ENCODE measurements around the gene MSX1. TPM values are rescaled to one million over a fixed set of nuclear protein-coding genes. Genes with fewer than 3 reads are reported as not detected.

Gene MSX1
- total RNA-seq, 1 donor from 2014 or later, result 2.1 TPM

- no peak for TF ChIP-seq CTCF (IDR thresholded peaks at IDR 0.05)
- peaks cover 99% of the 10 kb centered on the region for H3K27me3 ChIP-seq (ENCODE audit: low read depth)
- no peaks in the 10 kb centered on the region for H3K36me3 ChIP-seq
- no peak overlapping the region for H3K4me3 ChIP-seq
- no peak overlapping the region for H3K27ac ChIP-seq
- intact Hi-C loops (cut with DNase I), result no loop called here
- ATAC-seq (no peak), DNase-seq (no peak)
- no peaks in the 10 kb centered on the region for H3K9me3 ChIP-seq
- peaks cover 14% of the 10 kb centered on the region for H3K4me1 ChIP-seq
These were observed 8.7 kb downstream of the MSX1 start for GRCh38 chr4:4868040-4868757.

GRCh38 chr4:4868758-4869723 is 9.6 kb downstream of the MSX1 start:
- Histone ChIP-seq H3K27ac (no peak overlapping the region), H3K36me3 (no peaks in the 10 kb centered on the region), H3K27me3 (ENCODE audit: low read depth) (peaks cover 100% of the 10 kb centered on the region), H3K4me3 (no peak overlapping the region), H3K9me3 (no peaks in the 10 kb centered on the region), H3K4me1 (peaks cover 14% of the 10 kb centered on the region)
- ATAC-seq, result no peak
- DNase-seq, result no peak
- no peak for TF ChIP-seq CTCF (IDR thresholded peaks at IDR 0.05)
- intact Hi-C loops (cut with DNase I), result no loop called here

- no peak overlapping the region for H3K4me3 ChIP-seq
- no peak for ATAC-seq
- H3K27me3 ChIP-seq (ENCODE audit: low read depth), result peaks cover 100% of the 10 kb centered on the region
- DNase-seq, result no peak
- intact Hi-C loops (cut with DNase I), result no loop called here
- no peaks in the 10 kb centered on the region for H3K9me3 ChIP-seq
- H3K4me1 ChIP-seq, result peaks cover 14% of the 10 kb centered on the region
- TF ChIP-seq CTCF (IDR thresholded peaks at IDR 0.05), result no peak
- H3K27ac ChIP-seq, result no peak overlapping the region
- H3K36me3 ChIP-seq, result no peaks in the 10 kb centered on the region
These were observed 10.5 kb downstream of the MSX1 start for GRCh38 chr4:4869731-4870571.

GRCh38 chr4:4870576-4871241 is 11.2 kb downstream of the MSX1 start:
- Histone ChIP-seq H3K9me3 (no peaks in the 10 kb centered on the region), H3K27ac (no peak overlapping the region), H3K36me3 (no peaks in the 10 kb centered on the region), H3K4me3 (no peak overlapping the region), H3K27me3 (ENCODE audit: low read depth) (peaks cover 100% of the 10 kb centered on the region), H3K4me1 (peaks cover 14% of the 10 kb centered on the region)
- intact Hi-C loops (cut with DNase I), result no loop called here
- ATAC-seq, result no peak
- TF ChIP-seq CTCF (IDR thresholded peaks at IDR 0.05), result no peak
- no peak for DNase-seq

GRCh38 chr4:4871242-4871572 is 11.7 kb downstream of the MSX1 start:
- TF ChIP-seq CTCF (IDR thresholded peaks at IDR 0.05), result no peak
- DNase-seq (no peak), ATAC-seq (no peak)
- Histone ChIP-seq H3K36me3 (no peaks in the 10 kb centered on the region), H3K9me3 (no peaks in the 10 kb centered on the region), H3K4me1 (peaks cover 10% of the 10 kb centered on the region), H3K4me3 (no peak overlapping the region), H3K27me3 (ENCODE audit: low read depth) (peaks cover 100% of the 10 kb centered on the region), H3K27ac (no peak overlapping the region)
- intact Hi-C loops (cut with DNase I), result no loop called here

All from lower lobe of right lung (tissue), 2 donors.